ENCODE measurements around the gene FBXO40. TPM values are rescaled to one million over a fixed set of nuclear protein-coding genes. Genes with fewer than 3 reads are reported as not detected.

Gene FBXO40
- total RNA-seq, 1 experiment from 2014 or later: not detected

DNA sequence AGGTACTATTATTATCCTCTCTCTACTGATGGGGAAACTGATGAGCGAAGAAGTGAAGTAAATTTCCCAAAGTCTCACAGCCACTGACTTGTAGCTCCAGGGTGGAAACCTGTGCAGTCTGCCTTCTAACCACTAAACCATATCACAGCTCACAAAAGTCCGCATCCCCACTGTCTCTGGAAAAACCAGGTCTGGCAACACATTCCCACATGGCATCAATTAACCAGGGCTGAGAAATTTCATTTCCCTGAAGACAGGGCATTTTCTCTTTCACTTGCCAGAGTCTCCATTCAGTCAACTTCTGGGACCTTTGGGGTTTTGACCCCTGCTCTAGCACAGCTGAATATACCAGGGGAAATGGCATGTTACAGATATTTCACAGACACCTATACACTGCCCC is 26.5 kb downstream of the FBXO40 start:
- Histone ChIP-seq H3K36me3 (ENCODE audit: low read depth) (no peaks in the 10 kb centered on the region), H3K27ac (no peak overlapping the region), H2AFZ (no peak overlapping the region), H3K4me2 (no peak overlapping the region), H3K4me3 (no peak overlapping the region), H3K9me3 (ENCODE audit: insufficient read depth, low read depth) (no peaks in the 10 kb centered on the region), H4K20me1 (ENCODE audit: insufficient read depth) (no peaks in the 10 kb centered on the region), H3K79me2 (ENCODE audit: low read depth) (no peaks in the 10 kb centered on the region), H3K27me3 (ENCODE audit: insufficient read depth, low read depth) (no peaks in the 10 kb centered on the region), H3F3A (ENCODE audit: insufficient read depth, low read depth) (no peaks in the 10 kb centered on the region), H3K9me2 (ENCODE audit: insufficient read depth) (no peaks in the 10 kb centered on the region), H3K4me1 (replicated peaks; ENCODE audit: insufficient read depth) (no peaks in the 10 kb centered on the region)
- POLR2A ChIA-PET (ENCODE audit: unreplicated experiment): no interaction called here
- intact Hi-C loops (cut with micrococcal nuclease; ENCODE audit: unreplicated experiment): no loop called here
- no peak for DNase-seq
- no peak for TF ChIP-seq EZH2 (IDR thresholded peaks at IDR 0.05; ENCODE audit: low read depth)
- TF ChIP-seq, protein P1, sequence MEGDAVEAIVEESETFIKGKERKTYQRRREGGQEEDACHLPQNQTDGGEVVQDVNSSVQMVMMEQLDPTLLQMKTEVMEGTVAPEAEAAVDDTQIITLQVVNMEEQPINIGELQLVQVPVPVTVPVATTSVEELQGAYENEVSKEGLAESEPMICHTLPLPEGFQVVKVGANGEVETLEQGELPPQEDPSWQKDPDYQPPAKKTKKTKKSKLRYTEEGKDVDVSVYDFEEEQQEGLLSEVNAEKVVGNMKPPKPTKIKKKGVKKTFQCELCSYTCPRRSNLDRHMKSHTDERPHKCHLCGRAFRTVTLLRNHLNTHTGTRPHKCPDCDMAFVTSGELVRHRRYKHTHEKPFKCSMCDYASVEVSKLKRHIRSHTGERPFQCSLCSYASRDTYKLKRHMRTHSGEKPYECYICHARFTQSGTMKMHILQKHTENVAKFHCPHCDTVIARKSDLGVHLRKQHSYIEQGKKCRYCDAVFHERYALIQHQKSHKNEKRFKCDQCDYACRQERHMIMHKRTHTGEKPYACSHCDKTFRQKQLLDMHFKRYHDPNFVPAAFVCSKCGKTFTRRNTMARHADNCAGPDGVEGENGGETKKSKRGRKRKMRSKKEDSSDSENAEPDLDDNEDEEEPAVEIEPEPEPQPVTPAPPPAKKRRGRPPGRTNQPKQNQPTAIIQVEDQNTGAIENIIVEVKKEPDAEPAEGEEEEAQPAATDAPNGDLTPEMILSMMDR (conservative IDR thresholded peaks at IDR 0.05): no peak
- CTCF ChIA-PET: no interaction called here
- BruUV-seq (replicated peaks): no TSS peak

DNA sequence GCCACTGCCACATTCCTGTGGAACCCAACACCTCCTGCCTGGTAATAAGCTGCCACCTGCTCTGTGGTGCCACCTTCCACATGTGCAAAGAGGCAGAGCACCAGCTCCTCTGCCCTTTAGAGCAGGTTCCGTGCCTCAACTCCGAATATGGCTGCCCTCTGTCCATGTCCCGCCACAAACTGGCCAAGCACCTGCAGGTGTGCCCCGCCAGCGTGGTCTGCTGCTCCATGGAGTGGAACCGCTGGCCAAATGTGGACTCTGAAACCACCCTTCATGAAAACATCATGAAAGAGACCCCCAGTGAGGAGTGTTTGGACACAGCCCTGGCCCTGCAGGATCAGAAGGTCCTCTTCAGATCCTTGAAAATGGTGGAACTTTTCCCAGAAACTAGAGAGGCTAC is 28.3 kb downstream of the FBXO40 start:
- Histone ChIP-seq H3K27me3 (ENCODE audit: insufficient read depth, low read depth) (no peaks in the 10 kb centered on the region), H3K27ac (no peak overlapping the region), H3K4me2 (no peak overlapping the region), H2AFZ (no peak overlapping the region), H3K4me1 (replicated peaks; ENCODE audit: insufficient read depth) (no peaks in the 10 kb centered on the region), H3F3A (ENCODE audit: insufficient read depth, low read depth) (no peaks in the 10 kb centered on the region), H4K20me1 (ENCODE audit: insufficient read depth) (no peaks in the 10 kb centered on the region), H3K9me3 (ENCODE audit: insufficient read depth, low read depth) (no peaks in the 10 kb centered on the region), H3K79me2 (ENCODE audit: low read depth) (no peaks in the 10 kb centered on the region), H3K36me3 (ENCODE audit: low read depth) (no peaks in the 10 kb centered on the region), H3K4me3 (no peak overlapping the region), H3K9me2 (ENCODE audit: insufficient read depth) (no peaks in the 10 kb centered on the region)
- BruUV-seq (replicated peaks): no TSS peak
- no peak for TF ChIP-seq EZH2 (IDR thresholded peaks at IDR 0.05; ENCODE audit: low read depth)
- TF ChIP-seq, protein P1 (conservative IDR thresholded peaks at IDR 0.05): no peak
- ChIA-PET POLR2A (ENCODE audit: unreplicated experiment) (no interaction called here), CTCF (no interaction called here)
- no peak for DNase-seq
- intact Hi-C loops (cut with micrococcal nuclease; ENCODE audit: unreplicated experiment): no loop called here

DNA sequence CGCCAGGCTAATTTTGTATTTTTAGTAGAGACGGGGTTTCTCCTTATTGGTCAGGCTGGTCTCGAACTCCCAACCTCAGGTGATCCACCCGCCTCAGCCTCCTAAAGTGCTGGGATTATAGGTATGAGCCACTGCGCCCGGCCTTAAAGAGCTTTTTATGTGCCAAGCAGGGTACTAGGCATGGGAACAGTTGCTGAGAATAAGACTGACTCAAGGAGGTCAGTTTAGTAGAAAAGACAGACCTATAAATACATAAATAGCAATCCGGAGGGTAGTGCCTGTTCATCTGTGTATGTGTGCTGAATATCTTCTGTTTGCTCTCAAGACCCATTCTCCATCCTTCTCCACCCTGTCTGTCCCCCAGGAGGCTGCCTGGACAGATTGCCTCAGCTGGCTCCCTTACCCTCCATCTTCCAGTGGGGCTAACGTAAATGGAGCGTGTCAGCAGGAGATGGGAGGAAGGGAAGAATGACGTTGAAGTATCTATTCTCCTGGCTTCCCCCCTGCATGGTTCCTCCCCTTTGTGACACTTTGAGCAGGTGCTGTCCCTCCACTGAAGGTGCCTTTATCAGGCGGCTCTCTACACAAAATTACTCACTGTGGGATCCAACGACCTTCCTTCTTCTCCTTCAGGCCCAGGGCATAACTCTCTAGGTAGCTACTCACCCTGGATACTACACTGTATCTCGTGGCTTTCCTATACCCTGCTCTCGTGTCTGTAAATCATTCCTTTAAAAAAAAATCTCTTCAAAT is 31.1 kb downstream of the FBXO40 start:
- CTCF ChIA-PET: no interaction called here
- BruUV-seq (replicated peaks): no TSS peak

More for the DNA sequence above, 31.1 kb downstream of the FBXO40 start:
- TF ChIP-seq, protein P1 (conservative IDR thresholded peaks at IDR 0.05): no peak
- no peak for TF ChIP-seq EZH2 (IDR thresholded peaks at IDR 0.05; ENCODE audit: low read depth)
- Histone ChIP-seq H3K36me3 (ENCODE audit: low read depth) (no peaks in the 10 kb centered on the region), H3K4me2 (no peak overlapping the region), H3K27me3 (ENCODE audit: insufficient read depth, low read depth) (no peaks in the 10 kb centered on the region), H3K4me1 (replicated peaks; ENCODE audit: insufficient read depth) (no peaks in the 10 kb centered on the region), H3K4me3 (no peak overlapping the region), H3K79me2 (ENCODE audit: low read depth) (no peaks in the 10 kb centered on the region), H3F3A (ENCODE audit: insufficient read depth, low read depth) (no peaks in the 10 kb centered on the region), H4K20me1 (ENCODE audit: insufficient read depth) (no peaks in the 10 kb centered on the region), H3K27ac (no peak overlapping the region), H3K9me2 (ENCODE audit: insufficient read depth) (0 out of 2 replicates have a peak, but pooled peaks cover 5% of the 10 kb centered on the region), H3K9me3 (ENCODE audit: insufficient read depth, low read depth) (no peaks in the 10 kb centered on the region), H2AFZ (no peak overlapping the region)
- intact Hi-C loops (cut with micrococcal nuclease; ENCODE audit: unreplicated experiment): no loop called here
- no peak for DNase-seq
- POLR2A ChIA-PET (ENCODE audit: unreplicated experiment): no interaction called here
